IPS DF 4.7 (cell line): ENCODE data around the gene NUP98.
A peak's percentile ranks its signal among the peaks of the same experiment; 100 is the strongest.

ENCODE experiments used
- DNase-seq: peaks from one replicate; pipeline ENCODE4 v3.0.0-alpha.2; 2013; ENCODE audit warnings: low spot score; ENCODE audit errors: extremely low read depth

NUP98 gene

DNA sequence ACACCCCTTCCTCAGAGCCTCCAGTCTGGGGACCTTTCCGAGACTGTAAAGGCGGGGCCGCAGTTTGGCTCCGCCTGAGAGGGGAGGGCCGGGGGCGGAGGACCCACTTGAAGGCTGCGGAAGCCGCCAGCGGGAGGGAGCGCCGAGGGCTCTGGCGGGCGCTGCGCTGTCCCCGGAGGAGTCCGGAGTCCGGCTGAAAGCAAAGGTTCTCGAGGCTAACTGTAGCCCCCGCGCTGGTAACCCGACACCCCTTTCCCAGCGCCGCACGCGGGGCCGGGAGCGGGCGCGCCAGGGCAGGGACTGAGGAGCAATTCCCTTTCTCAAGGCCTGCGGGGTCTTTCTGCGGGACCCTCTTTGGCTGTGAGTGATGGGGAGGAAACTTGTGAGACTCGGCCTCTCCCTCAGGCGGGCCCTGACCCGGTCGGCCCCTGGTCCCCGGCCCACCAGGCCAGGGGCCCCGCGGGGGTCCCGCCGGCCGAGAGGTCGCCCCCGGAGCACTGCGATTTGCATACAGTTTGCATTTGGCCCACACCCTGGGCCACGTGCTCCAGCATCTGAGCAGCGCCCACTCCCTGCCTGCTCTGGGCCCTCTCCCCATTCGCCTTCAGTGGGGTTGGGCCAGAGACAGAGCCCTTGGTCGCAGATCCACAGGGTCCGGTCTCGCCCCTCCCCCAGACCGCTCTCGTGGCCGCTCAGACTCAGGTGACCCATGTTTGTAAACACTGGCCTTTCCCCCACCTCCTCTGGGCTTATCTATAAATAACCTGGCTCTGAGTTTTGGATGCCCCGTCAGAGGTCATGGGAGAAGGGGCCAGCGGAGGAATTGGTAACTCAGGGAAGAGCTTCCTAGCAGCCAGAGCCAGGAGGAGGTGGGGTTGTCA, 155.0 kb downstream of the NUP98 start:
- peak; percentile 80 for DNase-seq

DNA sequence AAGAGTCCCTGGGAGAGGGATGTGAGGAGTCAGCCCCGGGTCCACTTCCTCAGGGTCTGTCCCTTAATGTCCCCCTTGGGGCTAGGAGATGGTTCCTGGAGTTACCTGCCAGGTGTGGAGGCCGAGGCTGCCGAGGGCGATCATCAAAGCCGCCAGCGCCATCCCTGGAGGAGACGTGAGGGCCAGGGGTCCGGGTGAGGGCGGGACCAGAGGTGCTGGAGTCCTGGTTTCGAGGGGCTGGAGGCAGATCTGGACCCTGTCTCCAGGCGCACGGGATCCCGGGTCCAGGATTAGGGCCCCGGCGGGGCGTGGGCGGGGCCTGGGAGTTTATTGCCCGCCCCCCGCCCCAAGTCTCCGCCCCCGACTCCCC, 155.7 kb downstream of the NUP98 start, which contains the start of gene ART5:
Gene ART5, minus strand, starts transcription at position 292 of the 370 bp plus-strand sequence. Its CDS starts 130 bp downstream, at position 162.
- no peak for DNase-seq

DNA sequence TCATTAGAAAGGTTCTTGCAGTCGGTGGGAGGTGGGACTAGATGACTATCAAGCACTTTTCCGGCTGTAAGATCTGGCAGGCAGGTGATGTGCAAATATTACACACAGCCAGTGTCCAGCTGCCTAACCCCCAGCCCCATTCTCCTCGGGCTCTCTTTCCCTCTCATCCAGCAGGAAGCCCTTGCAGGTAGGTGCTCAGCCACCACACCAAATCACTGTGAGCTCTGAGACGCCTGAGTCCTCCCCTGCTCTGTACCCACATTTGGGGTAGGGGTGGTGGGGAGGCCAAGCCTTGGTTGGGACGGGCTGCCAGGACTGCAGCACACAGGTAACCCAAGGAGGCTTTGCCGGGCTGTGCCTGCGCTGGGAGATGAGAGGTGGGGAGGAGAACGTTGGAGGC, 156.2 kb downstream of the NUP98 start:
- no peak for DNase-seq

DNA sequence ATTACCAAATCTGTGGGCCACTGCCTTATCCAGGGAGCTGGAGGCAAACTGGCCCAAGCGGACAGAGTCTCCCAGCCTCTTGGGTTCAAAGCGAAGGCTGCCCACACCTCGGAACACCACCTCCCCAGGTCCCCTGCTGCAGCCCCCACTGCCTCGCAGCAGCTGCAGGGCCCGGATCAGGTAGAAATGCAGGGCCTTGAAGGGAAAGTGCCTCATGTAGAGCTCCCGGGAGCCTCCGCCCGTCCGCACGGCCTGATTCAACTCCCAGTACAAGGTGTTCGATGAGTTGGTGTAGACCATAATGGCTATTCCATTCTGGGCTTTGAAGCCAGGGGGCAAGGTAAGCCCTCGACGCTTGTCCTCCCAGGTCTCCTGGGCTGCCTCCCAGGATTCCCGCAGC, 157.5 kb downstream of the NUP98 start:
- DNase-seq = no peak

DNA sequence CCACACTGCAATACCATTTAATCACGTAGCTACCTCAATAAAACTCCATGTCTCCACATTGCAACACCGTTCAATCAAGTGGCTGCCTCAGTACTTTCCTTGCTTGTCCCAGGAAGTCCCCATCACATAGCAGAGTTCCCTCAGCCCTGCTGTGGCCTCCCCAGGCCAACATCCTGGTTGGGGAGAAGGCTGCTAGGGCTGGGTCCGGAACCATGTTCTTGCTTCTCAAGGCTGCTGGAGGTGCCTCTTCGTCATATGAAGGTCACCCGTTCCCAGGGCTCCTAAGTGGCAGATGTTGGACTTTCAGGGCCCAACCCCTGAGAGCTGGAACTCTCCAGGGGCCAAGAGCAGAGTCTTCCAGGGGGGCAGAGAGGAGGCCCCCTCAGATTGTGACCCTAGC, 158.8 kb downstream of the NUP98 start:
- DNase-seq = no peak

DNA sequence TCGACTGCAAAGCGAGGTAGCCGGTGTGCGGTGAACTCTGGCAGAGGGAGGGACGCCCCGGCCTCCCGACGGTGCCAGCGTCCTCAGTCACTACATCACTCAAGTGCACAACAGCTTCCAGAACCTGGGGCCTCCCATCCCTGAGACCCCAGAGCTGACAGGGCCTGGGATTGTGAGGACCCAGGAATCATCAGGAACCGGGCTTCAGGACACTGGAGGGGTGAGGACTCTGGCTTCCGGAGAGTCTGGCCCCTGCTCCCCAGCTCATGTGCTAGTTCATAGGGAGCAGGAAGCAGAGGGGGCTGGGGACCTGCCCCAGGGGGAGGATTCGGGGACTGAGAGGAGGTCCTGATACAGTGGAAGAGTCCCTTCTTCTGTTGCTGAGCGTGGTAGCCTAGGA, 160.2 kb downstream of the NUP98 start:
- DNase-seq = no peak

DNA sequence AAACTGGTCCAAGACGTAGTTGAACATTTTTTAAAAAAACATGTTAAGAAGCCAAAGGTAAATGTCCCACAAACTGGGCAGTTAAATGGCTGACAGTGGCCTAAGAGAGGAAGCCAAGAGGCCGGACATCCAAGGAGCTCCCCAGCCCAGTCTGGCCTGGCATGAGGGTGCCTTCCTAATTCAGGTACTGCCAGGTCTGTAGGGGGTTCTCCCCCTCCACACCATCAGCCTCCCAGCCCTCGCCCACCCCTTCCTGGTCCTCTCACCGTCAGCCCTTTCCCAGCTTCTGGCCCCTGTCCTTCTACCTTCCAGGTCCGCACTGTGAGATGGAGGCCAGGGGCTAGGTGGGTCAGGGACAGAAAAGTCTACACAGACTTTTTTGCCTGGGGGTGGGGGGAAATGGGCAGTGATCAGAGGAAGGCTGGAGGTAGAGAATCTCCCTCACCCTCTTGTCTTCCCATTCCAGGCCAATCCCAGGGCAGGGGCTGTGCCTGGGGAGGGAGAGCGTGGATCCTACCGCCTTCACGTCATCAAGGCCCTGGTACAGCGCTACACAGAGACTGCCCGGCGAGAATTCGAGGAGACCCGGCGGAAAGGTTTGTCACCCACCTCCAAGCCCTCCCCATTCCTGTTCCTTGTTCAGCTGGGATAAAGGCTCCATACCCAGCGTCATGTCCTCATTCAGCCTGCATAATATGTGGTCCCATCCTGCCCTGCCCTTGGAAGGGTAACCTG, 161.5 kb downstream of the NUP98 start:
- DNase-seq = no peak

DNA sequence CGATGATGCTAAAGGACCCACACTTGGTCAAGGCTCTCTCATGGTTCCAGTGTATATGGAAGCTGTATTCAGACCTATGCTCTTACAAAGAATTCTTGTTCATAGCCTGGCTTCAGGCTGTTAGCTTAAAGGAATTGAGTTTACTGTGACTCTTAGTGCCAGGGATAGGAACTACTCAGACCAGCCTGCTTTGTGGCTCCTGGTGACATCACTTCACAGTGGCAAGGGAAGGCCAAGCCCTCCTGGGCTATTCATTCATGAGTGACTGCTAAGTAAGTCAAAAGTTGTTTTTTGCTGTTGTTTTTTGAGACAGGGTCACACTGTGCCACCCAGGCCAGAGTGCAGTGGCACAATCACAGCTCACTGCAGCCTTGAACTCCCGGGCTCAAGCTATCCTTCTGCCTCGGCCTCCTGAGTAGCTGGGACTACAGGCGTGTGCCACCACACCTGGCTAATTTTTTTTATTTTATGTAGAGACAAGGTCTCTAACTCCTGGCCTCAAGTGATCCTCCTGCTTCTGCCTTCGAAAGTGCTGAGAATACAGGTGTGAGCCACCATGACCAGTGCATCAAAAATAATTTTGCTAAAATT, 165.2 kb downstream of the NUP98 start:
- no peak for DNase-seq

DNA sequence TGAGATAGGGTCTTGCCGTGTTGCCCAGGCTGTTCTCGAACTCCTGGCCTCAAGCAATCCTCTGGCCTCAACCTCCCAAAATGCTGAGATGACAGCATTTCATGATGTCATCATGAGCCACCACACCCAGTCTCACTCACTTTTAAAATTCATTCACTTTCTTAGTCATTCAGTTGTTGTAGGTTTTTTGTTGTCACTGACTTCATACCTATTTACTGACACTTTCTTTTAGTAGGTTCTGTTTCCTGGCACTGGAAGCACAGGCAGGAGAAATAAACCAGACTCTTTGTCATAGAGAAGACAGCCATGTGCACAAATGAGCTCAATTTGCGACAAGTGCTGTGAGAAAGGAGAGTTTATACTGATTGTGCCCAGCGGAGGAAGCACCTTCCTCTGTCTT, 166.0 kb downstream of the NUP98 start:
- no peak for DNase-seq

DNA sequence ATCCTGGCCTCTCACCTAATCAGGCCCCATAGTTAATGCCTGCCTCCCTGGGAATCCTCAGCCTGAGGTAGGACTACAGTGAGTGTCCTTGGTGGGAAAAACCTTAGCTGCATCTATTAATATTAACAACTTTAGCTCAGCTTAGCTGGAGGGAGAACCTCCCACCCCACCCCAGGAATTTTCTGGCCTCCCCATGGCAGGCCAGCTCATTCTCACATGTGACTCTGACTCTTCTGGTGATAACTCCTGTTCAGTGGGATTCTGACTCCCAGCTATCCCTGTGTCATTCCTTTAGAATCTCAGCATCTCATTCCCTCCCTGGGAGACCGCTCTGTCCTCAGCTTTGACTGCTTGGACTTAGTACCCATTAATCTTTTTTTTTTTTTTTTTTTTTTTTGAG, 170.1 kb downstream of the NUP98 start:
- no peak for DNase-seq

DNA sequence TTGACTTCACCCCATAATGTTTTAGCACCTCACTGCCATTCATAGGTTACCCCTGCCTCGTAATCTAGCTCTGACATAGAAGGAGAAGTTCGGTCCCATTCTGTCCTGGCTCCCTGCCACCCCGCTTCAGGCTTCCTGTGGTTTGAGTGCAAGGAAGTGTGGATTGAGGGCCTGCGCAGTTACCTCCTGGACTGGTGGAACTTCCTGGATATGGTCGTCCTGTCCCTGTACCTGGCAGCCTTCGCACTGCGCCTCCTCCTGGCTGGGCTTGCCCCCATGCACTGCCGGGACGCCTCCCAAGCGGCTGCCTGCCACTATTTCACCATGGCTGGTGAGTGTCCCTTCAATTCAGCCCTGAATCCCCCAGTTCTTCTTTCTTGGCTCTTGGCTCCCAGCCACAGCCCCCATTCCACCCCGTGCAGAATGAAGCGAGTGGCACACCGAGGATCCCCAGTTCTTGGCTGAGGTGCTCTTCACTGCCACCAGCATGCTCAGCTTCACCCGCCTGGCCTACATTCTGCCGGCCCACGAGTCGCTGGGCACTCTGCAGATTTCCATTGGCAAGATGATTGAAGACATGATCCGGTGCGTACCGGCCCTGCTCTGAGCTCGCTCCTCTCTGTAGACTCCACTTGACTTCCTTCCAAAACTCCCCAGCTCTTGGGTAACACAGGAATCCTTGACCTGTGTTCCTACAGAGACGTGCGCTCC, 170.9 kb downstream of the NUP98 start:
- no peak for DNase-seq
